ENCODE data around the gene BYSL. TPM values are rescaled to one million over a fixed set of nuclear protein-coding genes. Genes with fewer than 3 reads are reported as not detected.

The BYSL gene
- total RNA-seq, 4 donors from 2014 or later = 4.4 to 12.4 (median 6.1) TPM

DNA sequence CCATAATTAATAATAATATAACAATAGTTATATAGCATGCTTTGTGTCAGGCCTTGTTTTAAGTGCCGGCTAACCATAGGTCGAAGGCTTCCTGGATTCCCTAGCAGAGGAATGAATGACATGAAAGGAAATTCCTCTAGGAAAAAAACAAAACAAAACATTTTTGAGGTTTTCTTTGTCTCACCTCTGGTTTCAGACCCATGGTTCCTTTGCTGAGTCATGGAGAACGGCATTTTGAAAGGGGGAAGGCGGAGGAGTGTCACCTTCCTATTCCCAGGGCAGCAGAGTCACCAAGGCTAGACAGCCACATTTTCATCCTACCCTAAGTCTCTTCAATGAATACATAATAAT, 45.6 kb downstream of the BYSL start:
- H3K36me3 ChIP-seq = no peaks in the 10 kb centered on the region
- no peak for DNase-seq
- peaks cover 0 to 3% (median 1%) of the 10 kb centered on the region in 4 donors for H3K4me1 ChIP-seq
- no peak overlapping the region for H3K4me3 ChIP-seq
- no peak for TF ChIP-seq POLR2A (IDR thresholded peaks at IDR 0.05)
- TF ChIP-seq, protein P1, sequence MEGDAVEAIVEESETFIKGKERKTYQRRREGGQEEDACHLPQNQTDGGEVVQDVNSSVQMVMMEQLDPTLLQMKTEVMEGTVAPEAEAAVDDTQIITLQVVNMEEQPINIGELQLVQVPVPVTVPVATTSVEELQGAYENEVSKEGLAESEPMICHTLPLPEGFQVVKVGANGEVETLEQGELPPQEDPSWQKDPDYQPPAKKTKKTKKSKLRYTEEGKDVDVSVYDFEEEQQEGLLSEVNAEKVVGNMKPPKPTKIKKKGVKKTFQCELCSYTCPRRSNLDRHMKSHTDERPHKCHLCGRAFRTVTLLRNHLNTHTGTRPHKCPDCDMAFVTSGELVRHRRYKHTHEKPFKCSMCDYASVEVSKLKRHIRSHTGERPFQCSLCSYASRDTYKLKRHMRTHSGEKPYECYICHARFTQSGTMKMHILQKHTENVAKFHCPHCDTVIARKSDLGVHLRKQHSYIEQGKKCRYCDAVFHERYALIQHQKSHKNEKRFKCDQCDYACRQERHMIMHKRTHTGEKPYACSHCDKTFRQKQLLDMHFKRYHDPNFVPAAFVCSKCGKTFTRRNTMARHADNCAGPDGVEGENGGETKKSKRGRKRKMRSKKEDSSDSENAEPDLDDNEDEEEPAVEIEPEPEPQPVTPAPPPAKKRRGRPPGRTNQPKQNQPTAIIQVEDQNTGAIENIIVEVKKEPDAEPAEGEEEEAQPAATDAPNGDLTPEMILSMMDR (IDR thresholded peaks at IDR 0.05) = no peak
- no peaks in the 10 kb centered on the region for H3K9me3 ChIP-seq
- H3K27me3 ChIP-seq = no peaks in the 10 kb centered on the region
- H3K27ac ChIP-seq = no peak overlapping the region

DNA sequence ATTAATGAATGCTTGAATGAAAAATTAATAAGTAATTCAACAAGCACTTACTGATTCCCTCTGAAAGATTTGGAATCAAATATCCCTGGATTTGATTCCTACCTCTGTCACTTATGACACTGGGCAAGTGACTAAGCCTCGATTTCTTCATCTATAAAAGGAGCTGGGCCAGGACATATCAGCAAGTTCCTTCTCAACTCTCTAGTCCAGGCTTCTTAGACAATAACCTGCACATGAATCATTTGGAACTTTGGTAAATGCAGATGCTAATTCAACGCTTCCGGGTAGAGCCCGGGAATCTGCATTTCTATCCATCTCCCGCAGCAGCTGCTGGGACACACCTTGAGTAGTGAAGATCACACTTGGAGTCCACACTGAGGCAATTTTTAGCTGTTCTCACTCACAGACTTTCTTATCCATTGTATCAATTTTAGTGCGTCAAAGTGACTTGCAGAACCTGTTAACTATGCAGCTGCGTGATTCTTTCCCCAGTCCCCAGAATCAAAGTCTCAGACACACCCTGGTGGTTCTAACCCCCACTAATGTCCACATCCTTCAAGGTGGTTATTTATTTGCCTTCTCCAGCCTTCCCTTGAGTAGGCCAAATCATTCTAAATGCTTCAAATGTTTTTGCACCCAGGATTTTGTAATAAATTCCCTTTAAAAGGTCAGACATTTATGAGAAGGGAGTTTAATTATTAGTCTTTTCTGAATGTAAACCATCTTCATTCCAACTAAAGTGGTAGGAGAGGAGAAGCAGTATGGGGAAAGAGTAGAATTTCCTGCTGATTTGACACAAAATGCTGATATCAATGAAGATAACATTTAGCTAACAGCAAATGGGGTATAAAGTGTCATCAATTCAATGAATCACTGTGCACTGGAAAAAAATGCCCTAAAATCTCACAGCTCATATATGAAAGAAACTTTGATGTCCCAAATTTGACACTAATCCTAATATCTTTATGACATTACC, 46.3 kb downstream of the BYSL start:
- Histone ChIP-seq H3K9me3 (no peaks in the 10 kb centered on the region), H3K27me3 (no peaks in the 10 kb centered on the region), H3K4me1 (peaks cover 0 to 3% (median 1%) of the 10 kb centered on the region in 4 donors), H3K36me3 (no peaks in the 10 kb centered on the region), H3K27ac (no peak overlapping the region), H3K4me3 (no peak overlapping the region)
- TF ChIP-seq, protein P1 (IDR thresholded peaks at IDR 0.05) = no peak
- no peak for TF ChIP-seq POLR2A (IDR thresholded peaks at IDR 0.05)
- DNase-seq = peak in 1 of 3 donors; percentile 40

DNA sequence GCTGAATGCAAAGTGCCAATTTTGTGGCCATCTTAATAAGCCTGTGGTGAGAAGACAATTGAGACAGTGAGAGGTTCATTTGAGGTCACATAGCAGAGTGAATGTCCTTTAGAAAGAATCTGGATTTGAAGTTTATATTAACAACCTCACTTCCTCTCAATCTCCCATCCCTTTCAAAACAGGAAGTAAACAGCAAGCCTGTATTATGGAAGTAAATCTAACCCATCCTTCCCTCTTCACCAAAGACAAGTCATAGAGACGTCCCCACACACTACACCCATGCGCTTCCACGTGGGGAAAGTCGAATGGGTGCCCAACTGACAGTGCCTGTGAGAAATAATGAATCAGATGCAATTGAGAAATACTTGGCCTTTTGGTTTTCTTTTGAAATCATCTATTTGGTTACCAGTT, 49.1 kb downstream of the BYSL start:
- Histone ChIP-seq H3K36me3 (no peaks in the 10 kb centered on the region), H3K4me3 (no peak overlapping the region), H3K4me1 (peaks cover 0 to 8% (median 3%) of the 10 kb centered on the region in 4 donors), H3K27ac (no peak overlapping the region), H3K27me3 (no peaks in the 10 kb centered on the region), H3K9me3 (no peaks in the 10 kb centered on the region)
- TF ChIP-seq, protein P1 (IDR thresholded peaks at IDR 0.05) = no peak
- TF ChIP-seq POLR2A (IDR thresholded peaks at IDR 0.05) = no peak
- peak in 1 of 3 donors; percentile 51 for DNase-seq

DNA sequence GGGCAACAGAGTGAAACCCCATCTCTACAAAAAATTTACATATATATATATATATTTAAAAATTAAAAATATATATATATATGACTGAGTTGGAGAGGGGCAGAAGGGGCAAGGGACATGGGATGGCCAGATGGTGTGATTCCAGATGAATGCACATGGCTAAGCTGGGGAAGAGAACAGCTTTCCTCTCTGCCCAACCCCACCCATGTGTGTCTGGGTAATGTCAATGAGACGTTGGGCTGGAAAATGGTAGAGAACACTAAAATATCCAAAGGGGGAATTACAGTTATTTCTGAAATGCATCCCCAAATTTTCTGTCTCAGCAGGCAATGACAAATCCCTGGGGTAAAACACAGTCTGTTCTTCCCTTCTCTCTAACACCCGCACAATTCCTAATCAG, 51.5 kb downstream of the BYSL start:
- Histone ChIP-seq H3K4me1 (peaks cover 0 to 8% (median 3%) of the 10 kb centered on the region in 4 donors), H3K27me3 (no peaks in the 10 kb centered on the region), H3K36me3 (no peaks in the 10 kb centered on the region), H3K4me3 (no peak overlapping the region), H3K27ac (no peak overlapping the region), H3K9me3 (no peaks in the 10 kb centered on the region)
- peak in 1 of 3 donors; percentile 18 for DNase-seq
- no peak for TF ChIP-seq POLR2A (IDR thresholded peaks at IDR 0.05)
- TF ChIP-seq, protein P1 (IDR thresholded peaks at IDR 0.05) = no peak

DNA sequence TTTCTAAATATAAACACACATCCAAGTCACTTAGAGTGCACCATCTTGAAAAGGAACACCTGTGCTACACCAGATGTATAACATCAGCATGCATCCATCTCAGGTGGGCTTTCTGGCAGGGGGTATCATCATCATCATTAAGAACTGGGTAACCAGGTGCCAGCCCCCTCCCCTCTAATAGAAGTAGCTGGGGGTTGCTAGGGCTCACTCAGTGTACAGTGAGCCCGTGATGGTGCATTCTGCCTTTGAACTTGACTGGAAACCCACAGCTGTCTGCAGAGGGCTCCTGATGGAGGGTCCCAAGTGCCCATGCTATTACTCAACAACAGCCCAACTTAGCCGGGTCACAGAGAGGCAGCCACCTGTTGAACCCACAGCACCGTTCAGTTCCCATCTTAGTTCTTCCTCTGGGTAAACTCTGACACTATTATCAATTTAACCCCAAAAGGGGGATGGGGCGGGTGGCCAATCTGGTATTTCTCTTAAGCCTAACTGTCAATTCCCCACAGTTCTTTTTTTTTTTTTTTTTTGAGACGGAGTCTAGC, 53.1 kb downstream of the BYSL start:
- Histone ChIP-seq H3K27me3 (no peaks in the 10 kb centered on the region), H3K27ac (no peak overlapping the region), H3K36me3 (no peaks in the 10 kb centered on the region), H3K4me3 (no peak overlapping the region), H3K9me3 (no peaks in the 10 kb centered on the region), H3K4me1 (peaks cover 0 to 8% (median 3%) of the 10 kb centered on the region in 4 donors)
- no peak for TF ChIP-seq POLR2A (IDR thresholded peaks at IDR 0.05)
- TF ChIP-seq, protein P1 (IDR thresholded peaks at IDR 0.05) = no peak
- DNase-seq = peak in 1 of 3 donors; percentile 33
